ENCODE data around the gene CD3G.

Gene CD3G

DNA sequence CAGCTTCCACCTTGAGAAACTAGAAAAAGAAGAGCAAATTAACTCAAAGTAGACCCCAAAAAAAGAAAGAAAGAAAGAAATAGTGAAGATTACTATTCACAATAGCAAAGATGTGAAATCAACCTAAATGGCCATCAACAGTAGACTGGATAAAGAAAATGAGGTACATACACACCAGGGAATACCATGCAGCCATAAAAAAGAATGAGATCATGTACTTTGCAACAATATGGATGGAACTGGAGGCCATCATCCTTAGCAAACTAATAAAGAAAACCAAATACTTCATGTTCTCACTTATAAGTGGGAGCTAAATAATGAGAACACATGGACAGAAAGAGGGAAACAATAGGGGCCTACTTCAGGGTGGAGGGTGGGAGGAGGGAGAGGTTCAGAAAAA, 15.4 kb upstream of the CD3G start:
- DNase-seq = no peak

- DNase-seq = no peak
These were observed 9.4 kb upstream of the CD3G start for GRCh38 chr11:118334745-118335144.

- DNase-seq = peak; percentile 89
These were observed 5.5 kb upstream of the CD3G start for GRCh38 chr11:118338637-118339061.

- DNase-seq = no peak
These were observed 4.7 kb upstream of the CD3G start for GRCh38 chr11:118339281-118339961.

DNA sequence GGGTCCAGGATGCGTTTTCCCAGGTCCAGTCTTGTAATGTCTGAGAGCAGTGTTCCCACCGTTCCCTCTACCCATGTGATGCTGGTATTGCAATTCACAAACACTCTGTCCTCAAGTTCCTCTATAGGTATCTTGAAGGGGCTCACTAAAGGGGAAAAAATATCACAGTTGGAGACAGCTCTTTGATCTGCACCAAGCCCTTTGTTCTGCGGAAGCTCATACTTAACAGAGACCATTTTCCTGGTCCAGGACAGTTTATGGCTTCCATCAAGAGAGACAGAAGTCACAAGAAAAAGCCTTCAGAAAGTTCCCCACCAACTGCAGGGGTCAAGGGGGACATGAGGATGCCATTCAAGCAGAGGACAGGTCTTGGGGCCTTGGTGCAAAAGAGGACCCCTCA, 3.7 kb upstream of the CD3G start:
- DNase-seq = no peak

GRCh38 chr11:118341261-118341660, 2.9 kb upstream of the CD3G start:
- no peak for DNase-seq

- DNase-seq = no peak
These were observed 2.2 kb upstream of the CD3G start for GRCh38 chr11:118341815-118342489.

GRCh38 chr11:118342503-118343161, 1.5 kb upstream of the CD3G start, which contains the start of gene CD3D:
TSS of gene CD3D (minus strand) at chr11:118342705. CDS start at chr11:118342607, 98 bp downstream.
- DNase-seq = peak; percentile 78

DNA sequence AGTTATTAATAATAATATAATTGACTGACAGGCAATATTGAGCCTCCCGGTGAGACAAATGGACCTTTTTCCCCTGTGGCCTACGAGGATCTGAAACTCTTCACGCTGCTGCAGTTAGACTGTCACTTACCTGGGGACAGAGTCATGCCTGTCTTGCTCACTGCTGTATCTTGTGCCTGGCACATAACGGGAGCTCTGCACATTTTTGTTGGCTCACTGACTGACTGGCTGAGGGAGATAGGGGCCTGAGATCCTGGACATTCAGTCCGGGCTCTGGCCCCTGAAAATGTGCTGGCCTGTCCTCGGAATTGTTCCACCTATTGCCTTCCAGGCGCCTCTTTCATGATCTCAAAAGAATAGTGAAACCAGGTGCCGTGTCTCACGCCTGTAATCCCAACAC, 896 bp upstream of the CD3G start:
- DNase-seq = no peak

GRCh38 chr11:118349475-118349874, 5.3 kb downstream of the CD3G start:
- DNase-seq = no peak

DNA sequence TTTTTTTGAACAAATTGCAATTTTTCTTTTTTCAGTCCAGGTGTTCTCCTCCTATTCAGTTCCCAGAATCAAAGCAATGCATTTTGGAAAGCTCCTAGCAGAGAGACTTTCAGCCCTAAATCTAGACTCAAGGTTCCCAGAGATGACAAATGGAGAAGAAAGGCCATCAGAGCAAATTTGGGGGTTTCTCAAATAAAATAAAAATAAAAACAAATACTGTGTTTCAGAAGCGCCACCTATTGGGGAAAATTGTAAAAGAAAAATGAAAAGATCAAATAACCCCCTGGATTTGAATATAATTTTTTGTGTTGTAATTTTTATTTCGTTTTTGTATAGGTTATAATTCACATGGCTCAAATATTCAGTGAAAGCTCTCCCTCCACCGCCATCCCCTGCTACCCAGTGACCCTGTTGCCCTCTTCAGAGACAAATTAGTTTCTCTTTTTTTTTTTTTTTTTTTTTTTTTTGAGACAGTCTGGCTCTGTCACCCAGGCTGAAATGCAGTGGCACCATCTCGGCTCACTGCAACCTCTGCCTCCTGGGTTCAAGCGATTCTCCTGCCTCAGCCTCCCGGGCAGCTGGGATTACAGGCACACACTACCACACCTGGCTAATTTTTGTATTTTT, 9.1 kb downstream of the CD3G start:
- DNase-seq = no peak

- DNase-seq = no peak
These were observed 13.9 kb downstream of the CD3G start for GRCh38 chr11:118358071-118358470.

GRCh38 chr11:118359295-118359958, 15.3 kb downstream of the CD3G start, which contains the start of gene UBE4A:
TSS of gene UBE4A (plus strand) at chr11:118359600. CDS start at chr11:118365081, 5,481 bp downstream.
- DNase-seq = peak; percentile 99

- no peak for DNase-seq
These were observed 20.9 kb downstream of the CD3G start for GRCh38 chr11:118364956-118365615.

- no peak for DNase-seq
These were observed 22.1 kb downstream of the CD3G start for GRCh38 chr11:118366287-118366686.

- no peak for DNase-seq
These were observed 26.6 kb downstream of the CD3G start for GRCh38 chr11:118370774-118371173.

DNA sequence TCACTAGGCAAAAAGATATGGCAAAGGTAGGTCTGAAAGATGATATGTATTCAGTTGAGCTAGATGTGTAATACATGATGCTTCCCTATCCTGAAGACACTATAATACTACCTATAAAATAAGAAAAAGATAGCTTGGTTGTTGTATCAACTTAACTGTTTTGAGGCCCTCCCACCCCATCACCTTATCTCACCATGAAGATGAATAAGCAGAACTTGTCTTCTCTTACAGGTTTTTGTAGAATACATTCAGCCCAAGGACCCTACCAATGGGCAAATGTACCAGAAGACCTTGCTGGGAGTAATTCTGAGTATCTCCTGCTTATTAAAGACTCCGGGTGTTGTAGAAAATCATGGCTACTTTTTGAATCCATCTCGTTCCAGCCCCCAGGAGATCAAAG, 29.1 kb downstream of the CD3G start:
- no peak for DNase-seq

- no peak for DNase-seq
These were observed 29.7 kb downstream of the CD3G start for GRCh38 chr11:118373871-118374270.

- DNase-seq = no peak
These were observed 30.6 kb downstream of the CD3G start for GRCh38 chr11:118374729-118375128.

GRCh38 chr11:118375978-118376377, 31.8 kb downstream of the CD3G start:
- no peak for DNase-seq

DNA sequence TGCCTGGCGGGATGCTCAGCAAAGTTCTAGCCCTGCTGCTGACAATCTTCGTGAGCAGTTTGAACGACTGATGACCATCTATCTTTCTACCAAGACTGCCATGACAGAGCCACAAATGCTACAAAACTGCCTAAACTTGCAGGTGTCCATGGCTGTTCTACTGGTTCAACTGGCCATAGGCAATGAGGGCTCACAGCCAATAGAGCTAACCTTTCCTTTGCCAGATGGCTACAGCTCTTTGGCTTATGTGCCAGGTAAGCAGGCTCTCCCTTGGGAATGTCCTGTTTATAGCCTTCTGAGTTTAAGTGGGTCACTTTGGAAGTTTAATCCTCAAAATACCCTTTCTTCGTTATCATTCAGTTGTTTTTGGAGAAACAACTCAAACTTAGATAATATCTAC, 35.4 kb downstream of the CD3G start:
- DNase-seq = no peak

DNA sequence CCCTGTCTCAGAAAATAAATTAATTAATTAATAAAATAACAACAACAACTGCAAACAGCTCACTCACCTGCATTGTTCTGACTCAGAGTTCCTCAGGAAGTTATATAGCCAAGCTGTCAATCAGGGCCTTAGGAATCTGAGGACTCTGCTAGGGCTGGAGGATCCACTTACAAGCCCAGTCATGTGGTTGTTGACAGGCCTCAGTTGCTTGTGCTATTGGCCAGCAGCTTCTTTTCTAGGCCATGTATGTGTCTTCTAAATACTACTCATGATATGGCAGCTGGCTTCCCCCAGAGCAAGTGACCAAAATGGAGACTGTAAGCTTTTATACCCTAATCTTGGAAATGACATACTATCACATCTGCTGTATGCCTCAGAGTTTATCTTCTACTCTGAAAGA, 36.4 kb downstream of the CD3G start:
- no peak for DNase-seq

Data from activated CD8-positive, alpha-beta memory T cell treated with anti-CD3 and anti-CD28 coated beads, Interleukin-2, amount 50 U/mL, for 48 hours (primary cell).